ENCODE data around the gene TCERG1L. TPM values are rescaled to one million over a fixed set of nuclear protein-coding genes. Genes with fewer than 3 reads are reported as not detected.

TCERG1L gene
- total RNA-seq, 1 donor from 2014 or later, result 0.91 TPM

- DNase-seq (ENCODE audit: low spot score), result no peak
Measured at GRCh38 chr10:131070856-131071255, 240.7 kb downstream of the TCERG1L start.

DNA sequence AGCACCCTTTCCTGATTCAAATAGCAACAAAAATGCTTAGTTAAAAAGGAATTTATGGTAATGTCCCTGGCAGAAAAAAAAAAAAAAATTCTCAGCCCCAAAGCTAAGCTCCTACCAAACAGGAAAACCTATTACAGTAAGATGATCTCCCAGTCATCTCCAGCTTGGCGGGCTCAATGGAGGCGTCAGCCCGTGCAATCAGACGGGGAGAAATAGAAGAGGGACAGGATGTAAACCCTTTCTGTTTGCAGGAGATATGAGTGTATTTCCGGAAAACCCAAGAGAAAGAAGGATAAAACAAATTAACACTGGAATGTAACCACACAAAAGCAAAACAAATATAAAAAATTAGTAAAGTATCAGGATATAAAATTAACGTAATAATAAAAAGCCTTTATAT, 242.8 kb downstream of the TCERG1L start:
- no peak for DNase-seq (ENCODE audit: low spot score)

DNA sequence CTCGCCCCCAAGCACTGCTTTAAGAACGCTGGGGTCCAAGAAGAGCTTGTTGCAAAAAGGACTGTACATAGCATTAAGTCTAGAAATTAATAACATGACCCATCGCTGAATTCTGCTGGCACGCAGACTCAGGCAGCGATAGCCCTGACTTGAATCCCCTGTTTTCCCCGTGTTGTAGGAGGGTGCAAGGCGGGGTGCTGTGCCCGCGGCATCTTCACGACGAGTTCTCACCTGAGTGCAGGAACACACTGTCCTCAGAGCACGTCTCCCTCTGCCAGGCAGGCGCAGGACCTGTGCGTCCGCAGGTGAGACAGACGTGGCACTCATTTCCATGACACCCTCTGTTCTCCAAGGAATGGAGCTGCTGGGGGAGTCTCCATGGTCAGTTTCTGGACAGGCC, 243.2 kb downstream of the TCERG1L start:
- no peak for DNase-seq (ENCODE audit: low spot score)

GRCh38 chr10:131067690-131068089, 243.8 kb downstream of the TCERG1L start:
- DNase-seq (ENCODE audit: low spot score), result no peak

GRCh38 chr10:131065673-131066305, 245.7 kb downstream of the TCERG1L start:
- DNase-seq (ENCODE audit: low spot score), result no peak

- DNase-seq (ENCODE audit: low spot score), result no peak
Measured at GRCh38 chr10:131063311-131063710, 248.2 kb downstream of the TCERG1L start.

- DNase-seq (ENCODE audit: low spot score), result no peak
Measured at GRCh38 chr10:131062621-131063260, 248.8 kb downstream of the TCERG1L start.

- no peak for DNase-seq (ENCODE audit: low spot score)
Measured at GRCh38 chr10:131061216-131061615, 250.3 kb downstream of the TCERG1L start.

DNA sequence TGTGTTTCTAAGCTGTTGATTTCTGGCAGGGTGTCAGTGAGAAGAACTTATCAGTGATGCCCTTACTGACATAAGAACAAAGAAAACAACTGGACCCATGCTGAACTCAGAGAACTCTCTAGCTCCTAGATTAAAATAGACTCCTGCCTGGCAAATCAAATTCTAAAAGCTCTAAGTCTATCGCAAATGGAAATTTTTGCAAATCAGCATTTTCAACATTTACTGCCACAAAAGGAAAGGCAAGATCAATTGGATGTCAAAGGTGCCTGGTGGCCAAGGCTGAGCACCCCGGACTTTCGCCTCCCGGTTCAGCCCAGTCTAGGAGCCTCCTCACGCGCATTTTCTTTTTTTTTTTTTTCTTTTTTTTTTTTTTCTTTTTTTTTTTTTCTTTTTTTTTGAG, 251.6 kb downstream of the TCERG1L start:
- no peak for DNase-seq (ENCODE audit: low spot score)

- DNase-seq (ENCODE audit: low spot score), result no peak
Measured at GRCh38 chr10:131058799-131059198, 252.7 kb downstream of the TCERG1L start.

DNA sequence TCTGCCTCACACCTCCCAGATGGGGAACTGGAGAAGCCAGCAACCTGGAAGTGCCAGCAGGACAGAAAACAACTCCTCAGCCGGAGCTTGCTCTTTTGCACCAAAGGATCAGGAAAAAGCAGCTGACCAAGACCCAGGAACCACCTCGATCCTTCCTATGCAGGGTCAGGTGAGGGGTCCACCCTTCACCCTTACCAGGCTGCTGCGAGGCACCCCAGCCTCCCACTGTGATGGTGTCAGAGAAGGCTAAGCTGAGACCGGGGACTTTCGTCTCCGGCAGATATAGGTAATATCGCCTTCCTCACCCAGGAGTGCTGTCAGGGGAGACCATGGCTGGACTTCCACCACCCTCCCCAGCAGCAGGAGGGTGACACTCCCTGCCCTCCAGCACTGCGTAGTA, 254.7 kb downstream of the TCERG1L start:
- DNase-seq (ENCODE audit: low spot score), result no peak

GRCh38 chr10:131056091-131056579, 255.4 kb downstream of the TCERG1L start:
- DNase-seq (ENCODE audit: low spot score), result no peak

DNA sequence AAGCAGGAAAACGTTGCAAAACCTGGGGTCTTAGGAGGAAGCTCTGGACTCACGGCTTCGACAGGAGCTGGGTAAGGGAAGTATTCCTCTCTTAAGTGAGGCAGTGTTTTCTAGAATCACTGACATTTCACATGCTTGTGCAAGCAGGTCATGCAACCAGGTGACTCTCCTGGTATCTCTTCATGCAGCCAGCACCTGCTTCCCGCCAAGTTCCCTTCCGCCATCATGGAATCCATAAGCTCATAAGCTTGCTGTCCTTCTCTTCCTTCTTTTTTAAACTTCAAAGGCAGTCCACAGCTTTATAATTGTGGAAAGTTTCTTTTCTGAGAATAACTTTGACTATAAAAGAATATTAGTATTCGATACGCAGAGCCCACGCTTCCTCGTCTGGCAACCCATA, 256.1 kb downstream of the TCERG1L start:
- DNase-seq (ENCODE audit: low spot score), result no peak

DNA sequence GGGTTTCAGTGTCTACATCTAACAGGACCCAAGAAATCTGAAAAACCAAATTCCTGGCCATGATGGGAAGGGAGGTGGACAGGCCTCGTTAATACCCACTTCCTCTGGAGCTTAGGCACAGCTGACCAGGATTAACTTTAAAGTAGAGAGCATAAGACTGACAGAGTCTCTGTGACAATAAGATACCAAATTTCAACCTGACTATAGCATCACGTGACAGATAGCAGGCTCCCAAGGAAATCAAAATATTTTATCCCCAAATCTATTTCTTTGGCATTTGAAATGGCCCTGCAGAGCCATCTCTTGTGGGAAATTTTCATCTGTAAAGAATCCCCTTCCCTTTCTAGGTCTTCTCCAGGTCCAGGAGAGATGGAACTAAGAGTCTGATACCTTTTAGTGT, 258.3 kb downstream of the TCERG1L start:
- DNase-seq (ENCODE audit: low spot score), result no peak

DNA sequence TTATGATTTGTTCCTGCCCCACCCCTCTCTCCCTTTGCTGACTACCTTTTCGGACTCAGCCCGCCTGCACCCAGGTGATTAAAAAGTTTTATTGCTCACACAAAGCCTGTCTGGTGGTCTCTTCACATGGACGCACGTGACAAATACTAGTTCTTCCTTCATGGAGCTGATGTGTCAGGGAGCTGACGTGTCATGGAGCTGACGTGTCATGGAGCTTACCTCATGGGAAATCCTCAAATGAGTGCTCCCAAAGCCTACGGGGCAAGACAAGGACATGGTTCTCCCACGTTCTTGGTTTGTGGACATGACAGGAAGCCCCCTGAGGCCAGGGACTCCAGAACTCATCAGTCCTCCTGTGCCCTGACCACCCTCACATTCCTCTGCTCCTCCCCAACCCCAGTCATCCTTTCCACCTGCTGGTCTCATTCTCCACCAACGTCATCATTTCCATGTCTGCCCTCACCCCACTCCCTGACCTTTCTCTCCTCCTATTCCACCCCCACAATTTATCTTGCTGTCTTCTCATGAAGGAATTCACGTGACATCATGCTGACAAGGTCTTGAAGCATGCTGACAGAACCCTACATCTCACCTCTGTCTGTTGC, 261.3 kb downstream of the TCERG1L start:
- DNase-seq (ENCODE audit: low spot score), result no peak

- no peak for DNase-seq (ENCODE audit: low spot score)
Measured at GRCh38 chr10:131049016-131049415, 262.5 kb downstream of the TCERG1L start.

GRCh38 chr10:131048606-131049005, 262.9 kb downstream of the TCERG1L start:
- DNase-seq (ENCODE audit: low spot score), result no peak

DNA sequence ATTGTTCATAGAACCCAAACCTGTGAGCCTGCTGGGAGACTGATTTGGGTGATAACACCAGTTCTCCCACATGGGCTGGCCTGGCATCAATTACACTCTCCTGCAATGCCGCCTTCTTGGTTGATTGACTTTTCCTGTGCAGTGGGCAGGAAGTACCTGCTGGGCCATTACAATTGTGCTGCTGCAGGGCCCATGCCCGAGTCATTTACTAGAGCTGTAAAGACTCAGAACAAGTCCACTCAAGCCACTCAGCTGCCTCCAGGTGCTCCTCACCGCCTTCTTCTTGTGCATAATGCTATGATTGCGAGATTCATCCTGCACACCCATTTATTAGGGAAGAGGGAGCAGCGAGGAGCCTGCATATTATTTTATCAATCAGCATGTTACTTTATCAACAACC, 264.0 kb downstream of the TCERG1L start:
- DNase-seq (ENCODE audit: low spot score), result no peak

GRCh38 chr10:131046194-131046593, 265.3 kb downstream of the TCERG1L start:
- no peak for DNase-seq (ENCODE audit: low spot score)

DNA sequence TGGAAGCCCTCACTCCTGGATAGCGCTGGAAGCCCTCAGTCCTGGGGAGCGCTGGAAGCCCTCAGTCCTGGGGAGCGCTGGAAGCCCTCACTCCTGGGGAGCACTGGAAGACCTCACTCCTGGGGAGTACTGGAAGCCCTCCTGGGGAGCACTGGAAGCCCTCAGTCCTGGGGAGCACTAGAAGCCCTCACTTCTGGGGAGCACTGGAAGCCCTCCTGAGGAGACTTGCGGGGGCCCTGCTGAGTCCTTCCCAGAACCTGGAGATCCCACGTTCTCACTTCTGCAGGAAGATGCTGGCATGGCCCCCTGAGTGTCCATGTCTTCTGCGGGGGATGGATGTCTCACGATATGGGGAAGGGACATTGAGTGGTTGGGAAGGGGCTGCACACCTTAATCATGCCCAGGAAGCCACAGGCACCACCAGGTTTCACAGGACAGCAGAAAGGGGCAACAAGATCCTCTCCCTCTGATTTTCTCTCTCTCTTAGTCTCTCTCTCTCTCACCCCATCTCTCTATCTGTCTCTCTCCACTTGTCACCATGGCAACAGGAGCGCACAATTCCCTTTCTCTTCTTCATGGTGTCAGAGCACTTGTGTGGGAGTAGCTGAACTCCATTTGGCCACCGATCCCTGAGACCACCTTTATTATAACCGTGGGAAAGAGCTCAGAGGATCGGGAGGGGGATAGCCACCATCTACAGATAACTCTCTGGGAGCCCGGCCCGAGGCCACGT, 267.0 kb downstream of the TCERG1L start:
- no peak for DNase-seq (ENCODE audit: low spot score)

GRCh38 chr10:131043039-131043691, 268.4 kb downstream of the TCERG1L start:
- no peak for DNase-seq (ENCODE audit: low spot score)
